NT2/D1 (cell line): Measurements from ENCODE around the gene VWA2.

Experiments used
- DNase-seq: peaks from one replicate; pipeline ENCODE4 v3.0.0-alpha.2; 2011; ENCODE audit warnings: low read depth, low spot score
- H3K27me3 ChIP-seq: 2 replicates; pipeline ENCODE4 v1.6.0; 2011; ENCODE audit warnings: mild to moderate bottlenecking; ENCODE audit not compliant: insufficient read length, insufficient read depth
- H3K36me3 ChIP-seq: 2 replicates; pipeline ENCODE4 v1.6.1; 2011; ENCODE audit warnings: mild to moderate bottlenecking, low read length, mixed read lengths; ENCODE audit not compliant: insufficient read depth, insufficient read length
- H3K4me1 ChIP-seq: 2 replicates; pipeline ENCODE4 v1.5.1; 2011; ENCODE audit not compliant: insufficient read depth, insufficient read length
- H3K4me3 ChIP-seq: 2 replicates; pipeline ENCODE4 v1.5.1; 2011; ENCODE audit warnings: low read depth; ENCODE audit not compliant: insufficient read length
- H3K9ac ChIP-seq: 2 replicates; pipeline ENCODE4 v1.6.0; 2011; ENCODE audit warnings: low read depth; ENCODE audit not compliant: insufficient read length
- H3K9me3 ChIP-seq: 2 replicates; pipeline ENCODE4 v1.5.1; 2011; ENCODE audit warnings: mild to moderate bottlenecking, low read length; ENCODE audit not compliant: insufficient read depth
- SUZ12 ChIP-seq: IDR thresholded peaks from 2 replicates; pipeline ENCODE4 v1.6.1; 2011; ENCODE audit not compliant: insufficient read length, insufficient read depth; ENCODE audit errors: extremely low read depth
- YY1 ChIP-seq: IDR thresholded peaks from 2 replicates; pipeline ENCODE4 v1.6.1; 2011; ENCODE audit not compliant: insufficient read length, insufficient read depth
- ZNF274 ChIP-seq: IDR thresholded peaks from 2 replicates; pipeline ENCODE4 v1.6.1; 2011; ENCODE audit warnings: mild to moderate bottlenecking, low read depth, low read length

The VWA2 gene

DNA sequence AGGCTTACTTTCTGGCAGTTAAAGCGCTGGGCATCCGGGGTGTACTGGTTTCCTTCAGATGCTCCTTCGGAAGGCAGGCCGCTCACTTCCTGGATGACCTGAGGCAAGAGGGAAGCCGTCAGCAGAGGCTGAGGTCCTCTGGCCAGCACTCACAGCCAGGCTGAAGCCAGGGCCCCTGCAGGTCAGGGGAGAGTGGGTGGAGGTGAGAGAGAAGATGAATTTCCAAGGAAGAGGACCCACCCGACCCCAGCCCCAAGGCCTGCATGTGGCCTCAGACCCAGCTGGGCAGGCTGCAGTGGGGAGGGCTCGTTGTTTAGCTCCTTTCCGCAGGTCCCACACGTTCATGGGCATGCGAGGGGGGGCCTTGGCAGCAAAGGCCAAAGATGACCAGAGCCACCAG, 71.3 kb downstream of the VWA2 start:
- Histone ChIP-seq H3K36me3 (peaks cover 28% of the 10 kb centered on the region), H3K4me3 (no peak overlapping the region), H3K9me3 (no peaks in the 10 kb centered on the region), H3K9ac (no peak overlapping the region), H3K27me3 (no peaks in the 10 kb centered on the region), H3K4me1 (peaks cover 8% of the 10 kb centered on the region)
- TF ChIP-seq ZNF274 (no peak), YY1 (no peak)
- DNase-seq, result no peak

DNA sequence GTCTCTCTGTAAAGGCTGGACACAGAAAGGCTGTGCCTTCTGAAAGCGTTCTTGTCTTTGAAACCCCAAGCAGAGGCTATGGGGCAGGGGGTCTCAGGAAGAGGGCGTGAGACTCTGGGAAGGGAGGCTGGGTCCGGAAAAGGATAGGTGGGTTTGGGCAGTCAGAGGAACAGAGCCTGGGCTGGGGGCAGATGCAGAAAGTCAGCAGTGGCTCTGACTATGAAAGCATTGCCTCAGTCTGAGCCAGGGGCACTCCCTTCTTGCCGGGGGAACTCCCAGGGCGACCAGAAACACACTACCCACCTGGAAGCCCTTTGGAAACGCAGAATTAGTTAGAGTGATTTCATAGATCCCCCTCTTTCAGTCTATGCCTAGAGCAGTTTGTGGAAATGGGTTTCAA, 72.0 kb downstream of the VWA2 start:
- H3K9me3 ChIP-seq, result no peaks in the 10 kb centered on the region
- no peaks in the 10 kb centered on the region for H3K27me3 ChIP-seq
- no peak overlapping the region for H3K4me3 ChIP-seq
- peaks cover 28% of the 10 kb centered on the region for H3K36me3 ChIP-seq
- no peak for TF ChIP-seq YY1
- no peak for TF ChIP-seq ZNF274
- no peak for TF ChIP-seq SUZ12
- H3K9ac ChIP-seq, result no peak overlapping the region
- peaks cover 8% of the 10 kb centered on the region for H3K4me1 ChIP-seq
- no peak for DNase-seq

DNA sequence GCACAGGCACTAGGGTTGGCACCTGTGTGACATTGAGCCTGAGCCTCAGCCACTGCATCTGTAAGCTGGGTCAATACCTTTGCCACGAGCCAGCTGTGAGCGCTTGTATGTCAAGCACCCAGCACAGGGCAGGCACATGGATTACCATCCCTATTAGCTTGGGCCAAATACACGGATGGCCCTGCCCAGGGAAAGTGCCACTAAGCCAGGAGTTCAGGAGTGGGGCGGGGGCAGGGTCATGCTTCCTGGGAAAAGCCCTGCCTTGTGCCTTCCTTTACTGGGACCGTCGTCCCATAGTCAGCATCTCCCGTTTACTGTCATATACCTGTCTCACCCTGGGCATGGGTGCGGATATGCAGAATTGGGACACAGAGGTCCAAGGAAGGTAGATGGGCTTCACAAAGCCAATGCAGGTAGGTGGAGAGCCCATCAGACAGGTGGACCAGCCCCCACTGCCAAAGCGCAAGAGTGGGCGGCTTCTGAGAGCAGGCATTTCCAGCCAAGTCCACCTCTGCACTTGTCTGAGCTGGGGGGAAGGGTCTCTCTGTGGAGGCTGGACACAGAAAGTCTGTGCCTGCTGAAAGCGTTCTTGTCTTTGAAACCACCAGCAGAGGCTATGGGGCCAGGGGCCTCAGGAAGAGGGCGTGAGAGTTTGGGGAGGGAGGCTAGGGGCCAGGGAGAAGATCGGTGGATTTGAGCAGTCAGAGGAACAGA, 72.6 kb downstream of the VWA2 start:
- Histone ChIP-seq H3K36me3 (peaks cover 28% of the 10 kb centered on the region), H3K9me3 (no peaks in the 10 kb centered on the region), H3K4me1 (peaks cover 5% of the 10 kb centered on the region), H3K27me3 (no peaks in the 10 kb centered on the region), H3K4me3 (no peak overlapping the region), H3K9ac (no peak overlapping the region)
- TF ChIP-seq ZNF274 (no peak), SUZ12 (no peak), YY1 (no peak)
- no peak for DNase-seq

GRCh38 chr10:114313139-114313538, 74.1 kb downstream of the VWA2 start:
- no peak for DNase-seq
- no peak for TF ChIP-seq SUZ12
- no peak for TF ChIP-seq ZNF274
- no peak for TF ChIP-seq YY1
- no peak overlapping the region for H3K4me3 ChIP-seq

DNA sequence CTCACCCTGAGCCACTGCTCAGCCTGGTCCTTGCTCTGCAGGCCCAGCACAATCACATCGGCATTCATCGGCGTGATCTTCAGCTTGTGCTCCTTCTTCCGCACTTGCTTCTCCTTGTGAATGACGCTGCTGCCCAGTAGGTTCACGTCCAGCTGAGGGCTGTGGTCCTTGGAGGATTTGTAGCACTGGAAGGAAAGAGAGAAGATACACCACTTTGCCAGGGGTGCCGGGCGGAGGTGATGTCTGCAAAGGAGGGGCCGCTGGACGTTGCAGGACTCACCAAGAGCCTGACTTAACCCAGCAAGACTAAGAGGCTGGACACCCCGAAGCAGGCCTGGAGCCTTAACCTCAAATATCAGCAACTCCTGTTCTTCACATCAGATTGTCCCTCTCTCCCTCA, 74.8 kb downstream of the VWA2 start:
- peaks cover 5% of the 10 kb centered on the region for H3K4me1 ChIP-seq
- H3K27me3 ChIP-seq, result no peaks in the 10 kb centered on the region
- DNase-seq, result no peak
- H3K36me3 ChIP-seq, result peaks cover 22% of the 10 kb centered on the region
- TF ChIP-seq YY1, result no peak
- no peak for TF ChIP-seq SUZ12
- TF ChIP-seq ZNF274, result no peak
- H3K9ac ChIP-seq, result no peak overlapping the region
- H3K4me3 ChIP-seq, result no peak overlapping the region
- no peaks in the 10 kb centered on the region for H3K9me3 ChIP-seq

More at GRCh38 chr10:114313139-114313538, 74.1 kb downstream of the VWA2 start:
- Histone ChIP-seq H3K9me3 (no peaks in the 10 kb centered on the region), H3K4me1 (peaks cover 5% of the 10 kb centered on the region), H3K27me3 (no peaks in the 10 kb centered on the region), H3K9ac (no peak overlapping the region), H3K36me3 (peaks cover 28% of the 10 kb centered on the region)

DNA sequence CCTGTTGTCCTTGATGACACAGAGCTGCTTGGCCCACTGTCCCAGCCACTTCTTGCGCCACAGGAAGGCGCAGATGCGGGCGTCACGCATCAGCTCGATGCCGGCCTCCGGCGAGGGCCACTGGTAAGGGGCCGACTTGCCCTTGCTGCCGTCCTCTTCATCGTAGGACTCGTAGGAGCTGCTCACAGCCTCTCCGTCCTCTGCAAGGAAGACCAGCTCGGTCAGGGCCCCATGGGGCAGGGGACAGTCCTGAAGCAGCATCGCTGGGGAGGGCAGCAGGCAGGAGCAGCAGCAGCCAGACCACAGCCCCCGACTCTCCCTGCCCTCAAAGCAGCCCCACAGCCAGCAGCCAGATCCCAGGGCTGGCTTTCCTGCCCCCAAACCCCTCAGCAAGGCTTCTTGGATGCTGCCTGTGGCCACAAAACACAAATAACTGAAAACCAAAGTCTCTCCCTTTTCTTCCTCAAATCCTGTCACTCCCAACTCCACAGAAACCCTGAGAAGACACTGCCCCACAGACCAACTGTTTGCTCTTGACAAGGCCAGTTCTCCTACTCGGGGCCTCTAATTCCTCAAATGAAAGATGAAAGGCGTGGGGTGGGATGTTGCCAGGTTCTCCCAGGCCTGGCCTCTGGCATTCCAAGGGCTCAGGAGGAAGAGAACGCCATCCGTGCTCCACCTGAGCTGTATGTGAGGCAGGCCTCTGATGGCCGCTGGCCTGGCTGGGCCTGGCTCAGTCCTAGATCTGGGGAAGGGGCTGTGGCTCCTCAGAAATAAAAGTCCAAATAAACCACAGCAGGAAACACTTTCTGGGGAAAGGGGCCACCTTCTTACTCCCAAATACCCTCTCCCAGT, 76.7 kb downstream of the VWA2 start:
- no peaks in the 10 kb centered on the region for H3K9me3 ChIP-seq
- no peak for DNase-seq
- no peak overlapping the region for H3K9ac ChIP-seq
- H3K4me3 ChIP-seq, result no peak overlapping the region
- H3K36me3 ChIP-seq, result peaks cover 22% of the 10 kb centered on the region
- no peaks in the 10 kb centered on the region for H3K27me3 ChIP-seq
- TF ChIP-seq YY1 (no peak), ZNF274 (no peak), SUZ12 (no peak)
- peaks cover 9% of the 10 kb centered on the region for H3K4me1 ChIP-seq

DNA sequence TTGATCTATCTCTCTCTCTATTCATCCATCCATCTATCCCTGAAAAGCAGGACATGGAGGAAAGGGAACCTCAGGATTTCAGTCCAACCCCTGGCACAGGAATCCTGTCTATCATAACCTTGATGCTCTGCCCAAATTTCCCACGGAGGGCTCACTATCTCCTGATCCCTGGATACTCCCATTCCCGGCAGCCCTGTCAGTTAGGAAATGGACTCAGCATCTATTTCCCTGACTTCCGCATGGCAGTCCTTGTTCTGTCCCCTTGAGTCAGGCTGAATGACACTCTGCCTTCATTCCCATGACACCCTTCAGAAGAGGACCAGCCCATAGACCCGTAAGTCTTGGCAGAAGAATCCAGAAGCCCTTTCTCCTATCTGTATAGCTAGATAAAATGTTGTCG, 77.7 kb downstream of the VWA2 start:
- no peak for DNase-seq
- Histone ChIP-seq H3K4me1 (peaks cover 4% of the 10 kb centered on the region), H3K9ac (no peak overlapping the region), H3K27me3 (no peaks in the 10 kb centered on the region), H3K9me3 (no peaks in the 10 kb centered on the region), H3K4me3 (no peak overlapping the region), H3K36me3 (peaks cover 22% of the 10 kb centered on the region)
- TF ChIP-seq SUZ12 (no peak), YY1 (no peak), ZNF274 (no peak)
